GM23338 (cell line): ENCODE results near the gene DIDO1. TPM values are rescaled to one million over a fixed set of nuclear protein-coding genes. Genes with fewer than 3 reads are reported as not detected.

Experiments
- ATAC-seq: fragments of 200-7000 bp; cut with Tn5 transposase; 3 replicates; pipeline ENCODE4 v1.9.1; 2020
- DNase-seq: peaks from one replicate; pipeline ENCODE4 v3.0.0-alpha.2; 2015; ENCODE audit warnings: low spot score
- H2AFZ ChIP-seq: fragments of 200-600 bp; sonication (generic); 2 replicates; pipeline ENCODE4 v1.8.0; 2016; ENCODE audit warnings: antibody characterized with exemption, mild to moderate bottlenecking, moderate library complexity
- H3F3A ChIP-seq: fragments of 200-600 bp; sonication (generic); replicated peaks from 2 replicates; pipeline ENCODE4 v1.8.0; 2017; ENCODE audit warnings: antibody characterized with exemption, mixed run types, low read depth
- H3K27ac ChIP-seq: fragments of 200-600 bp; sonication (generic); 2 replicates; pipeline ENCODE4 v1.6.1; 2016; ENCODE audit warnings: low read depth
- H3K27me3 ChIP-seq: fragments of 200-600 bp; sonication (generic); 2 replicates; pipeline ENCODE4 v1.8.0; 2016; ENCODE audit warnings: mild to moderate bottlenecking, mixed run types, moderate library complexity; ENCODE audit not compliant: insufficient read depth
- H3K36me3 ChIP-seq: fragments of 200-600 bp; sonication (generic); 2 replicates; pipeline ENCODE4 v1.8.0; 2016; ENCODE audit warnings: mild to moderate bottlenecking; ENCODE audit not compliant: insufficient read depth
- H3K4me1 ChIP-seq: fragments of 200-600 bp; sonication (generic); 2 replicates; pipeline ENCODE4 v1.8.0; 2016; ENCODE audit warnings: mild to moderate bottlenecking, moderate library complexity; ENCODE audit not compliant: insufficient read depth
- H3K4me2 ChIP-seq: fragments of 200-600 bp; sonication (generic); 2 replicates; pipeline ENCODE4 v1.7.1; 2017; ENCODE audit warnings: mixed run types
- H3K4me3 ChIP-seq: fragments of 200-600 bp; sonication (generic); 2 replicates; pipeline ENCODE4 v1.6.1; 2016; ENCODE audit warnings: mixed run types
- H3K79me2 ChIP-seq: fragments of 200-600 bp; sonication (generic); replicated peaks from 2 replicates; pipeline ENCODE4 v1.8.0; 2017; ENCODE audit warnings: mild to moderate bottlenecking; ENCODE audit not compliant: insufficient read depth
- H3K9me2 ChIP-seq: fragments of 200-600 bp; sonication (generic); 2 replicates; pipeline ENCODE4 v1.8.0; 2017; ENCODE audit not compliant: insufficient read depth
- H4K20me1 ChIP-seq: fragments of 200-600 bp; sonication (generic); replicated peaks from 2 replicates; pipeline ENCODE4 v1.8.0; 2017; ENCODE audit warnings: mild to moderate bottlenecking; ENCODE audit not compliant: insufficient read depth
- H3K27ac Mint-ChIP-seq: 2 replicates; pipeline ENCODE4 v1.8.0; 2020; ENCODE audit warnings: inconsistent platforms, mild to moderate bottlenecking, moderate library complexity, mixed read lengths
- H3K27me3 Mint-ChIP-seq: 3 replicates; pipeline ENCODE4 v1.8.0; 2022; ENCODE audit warnings: low read depth, mild to moderate bottlenecking, moderate library complexity, mixed read lengths, inconsistent platforms; ENCODE audit not compliant: insufficient read depth, poor library complexity
- H3K36me3 Mint-ChIP-seq: 3 replicates; pipeline ENCODE4 v1.8.0; 2021; ENCODE audit warnings: low read depth, mild to moderate bottlenecking, inconsistent platforms, moderate library complexity, mixed read lengths
- H3K4me1 Mint-ChIP-seq: 3 replicates; pipeline ENCODE4 v1.8.0; 2020; ENCODE audit warnings: mild to moderate bottlenecking, inconsistent platforms, mixed read lengths
- H3K4me3 Mint-ChIP-seq: 3 replicates; pipeline ENCODE4 v1.8.0; 2021; ENCODE audit warnings: moderate library complexity, mild to moderate bottlenecking, inconsistent platforms, mixed read lengths
- H3K9me3 Mint-ChIP-seq: 3 replicates; pipeline ENCODE4 v1.8.0; 2020; ENCODE audit warnings: moderate library complexity, mild to moderate bottlenecking, inconsistent platforms, mixed read lengths
- CREB1 ChIP-seq: fragments of 250-450 bp; sonication (Bioruptor Pico); IDR thresholded peaks from 2 replicates; pipeline ENCODE4 v1.5.0; 2020; ENCODE audit warnings: low read depth, mild to moderate bottlenecking, moderate library complexity
- CTCF ChIP-seq, 2 experiments: fragments of 200-600 bp in 1 of 2; sonication (generic) in 1 of 2; conservative IDR thresholded peaks; 2 replicates each; pipeline versions ENCODE4 v1.5.1 to v1.6.1; 2016 to 2017; ENCODE audit warnings: antibody characterized with exemption in 2 of 2, low read depth in 2 of 2, mild to moderate bottlenecking in 2 of 2, moderate library complexity in 1 of 2
- ETS1 ChIP-seq: IDR thresholded peaks from 2 replicates; pipeline ENCODE4 v1.6.1; 2016; ENCODE audit warnings: antibody characterized with exemption
- EZH2 ChIP-seq: fragments of 200-600 bp; sonication (generic); IDR thresholded peaks from one replicate; pipeline ENCODE4 v1.8.0; 2017; ENCODE audit warnings: antibody characterized with exemption, mild to moderate bottlenecking, low read depth; ENCODE audit not compliant: unreplicated experiment
- EZH2phosphoT487 ChIP-seq: fragments of 200-600 bp; sonication (generic); IDR thresholded peaks from one replicate; pipeline ENCODE4 v1.8.1; 2018; ENCODE audit warnings: antibody characterized with exemption; ENCODE audit not compliant: unreplicated experiment
- JUNB ChIP-seq: IDR thresholded peaks from one replicate; pipeline ENCODE4 v1.6.1; 2016; ENCODE audit warnings: antibody characterized with exemption; ENCODE audit not compliant: unreplicated experiment
- NANOG ChIP-seq: IDR thresholded peaks from 2 replicates; pipeline ENCODE4 v1.6.1; 2016; ENCODE audit warnings: antibody characterized with exemption, borderline replicate concordance
- POLR2AphosphoS5 ChIP-seq: IDR thresholded peaks from 2 replicates; pipeline ENCODE4 v1.6.1; 2016; ENCODE audit warnings: antibody characterized with exemption, low read depth
- REST ChIP-seq: IDR thresholded peaks from one replicate; pipeline ENCODE4 v1.6.1; 2018; ENCODE audit warnings: antibody characterized with exemption; ENCODE audit not compliant: unreplicated experiment
- STAT1 ChIP-seq: IDR thresholded peaks from one replicate; pipeline ENCODE4 v1.6.1; 2016; ENCODE audit warnings: antibody characterized with exemption; ENCODE audit not compliant: unreplicated experiment
- ZNF114 ChIP-seq: fragments of 250-450 bp; sonication (Bioruptor Pico); IDR thresholded peaks from 2 replicates; pipeline ENCODE4 v1.5.0; 2020; ENCODE audit warnings: mild to moderate bottlenecking, moderate library complexity
- ZNF331 ChIP-seq: fragments of 250-450 bp; sonication (Bioruptor Pico); IDR thresholded peaks from 2 replicates; pipeline ENCODE4 v1.5.0; 2020; ENCODE audit warnings: low read depth, mild to moderate bottlenecking, moderate library complexity
- ZNF462 ChIP-seq: fragments of 250-450 bp; sonication (Bioruptor Pico); IDR thresholded peaks from 2 replicates; pipeline ENCODE4 v1.5.0; 2020; ENCODE audit warnings: mild to moderate bottlenecking, moderate library complexity
- polyA plus RNA-seq: library from polyadenylated mRNA; unstranded; fragments of >200 nt; fragmentation: Nextera tagmentation; extraction: Ambion mirVana; gene quantifications from 2 replicates; pipeline ENCODE4 v1.2.1, GENCODE V29; 2016
- total RNA-seq: library from RNA; depleted of rRNA; stranded (reverse); fragments of >200 nt; shearing (Covaris generic); gene quantifications from 2 replicates; pipeline ENCODE4 v1.2.3, GENCODE V29; 2014

Gene DIDO1
- total and polyA plus RNA-seq, 2 experiments from 2014 or later: 72.4 to 162 TPM

- Mint-ChIP-seq H3K4me3 (no peak overlapping the region), H3K4me1 (peaks cover 17% of the 10 kb centered on the region), H3K27me3 (no peaks in the 10 kb centered on the region), H3K36me3 (peaks cover 78% of the 10 kb centered on the region), H3K9me3 (no peaks in the 10 kb centered on the region), H3K27ac (no peak overlapping the region)
- no peaks in the 10 kb centered on the region for H3K27me3 ChIP-seq
- H3F3A ChIP-seq: peaks cover 31% of the 10 kb centered on the region
- no peak overlapping the region for H3K4me3 ChIP-seq
- TF ChIP-seq ZNF114: no peak
- TF ChIP-seq EZH2: no peak
- TF ChIP-seq STAT1: no peak
- no peak for TF ChIP-seq NANOG
- no peak for TF ChIP-seq ZNF331 (CRISPR knock-in tag)
- no peak for TF ChIP-seq CREB1 (CRISPR knock-in tag)
- no peak for TF ChIP-seq JUNB
- no peak for TF ChIP-seq ZNF462 (CRISPR knock-in tag)
- no peak for TF ChIP-seq CTCF (conservative IDR thresholded peaks at IDR 0.05; ENCODE audit: low read depth in 2 of 2)
- TF ChIP-seq EZH2phosphoT487: no peak
- no peak for TF ChIP-seq ETS1
- no peak for TF ChIP-seq POLR2AphosphoS5
- no peak for TF ChIP-seq REST
- H3K27ac ChIP-seq: no peak overlapping the region
- H3K4me2 ChIP-seq: no peak overlapping the region
- ATAC-seq (no peak), DNase-seq (no peak)
- H3K36me3 ChIP-seq: peaks cover 52% of the 10 kb centered on the region
- peaks cover 19% of the 10 kb centered on the region for H3K4me1 ChIP-seq
- H3K9me2 ChIP-seq: no peaks in the 10 kb centered on the region
- peaks cover 100% of the 10 kb centered on the region for H3K79me2 ChIP-seq
- H4K20me1 ChIP-seq: peaks cover 72% of the 10 kb centered on the region
- no peak overlapping the region for H2AFZ ChIP-seq
Observed at GRCh38 chr20:62943396-62943795, 17.1 kb upstream of the DIDO1 start.
